Activated gamma-delta T cell treated with Interleukin-2 at 50 U/mL for 16 hours (primary cell): ENCODE results near the gene C10orf105.

Source experiments
- DNase-seq: peaks from one replicate; pipeline ENCODE4 v3.0.0-alpha.2; 2020

C10orf105 gene

GRCh38 chr10:71714592-71714991, 5.0 kb downstream of the C10orf105 start:
- DNase-seq, result no peak

- DNase-seq, result no peak
Measured at GRCh38 chr10:71714031-71714410, 5.6 kb downstream of the C10orf105 start.

- DNase-seq, result peak; percentile 22
Measured at GRCh38 chr10:71713135-71714030, 6.2 kb downstream of the C10orf105 start.

GRCh38 chr10:71712572-71713134, 6.9 kb downstream of the C10orf105 start:
- peak; percentile 25 for DNase-seq

GRCh38 chr10:71712170-71712569, 7.4 kb downstream of the C10orf105 start:
- no peak for DNase-seq

- DNase-seq, result no peak
Measured at GRCh38 chr10:71711052-71711623, 8.4 kb downstream of the C10orf105 start.

- DNase-seq, result no peak
Measured at GRCh38 chr10:71710519-71710918, 9.1 kb downstream of the C10orf105 start.

- no peak for DNase-seq
Measured at GRCh38 chr10:71708897-71709882, 10.4 kb downstream of the C10orf105 start.

GRCh38 chr10:71708301-71708703, 11.3 kb downstream of the C10orf105 start:
- peak; percentile 60 for DNase-seq

GRCh38 chr10:71707240-71707789, 12.3 kb downstream of the C10orf105 start:
- no peak for DNase-seq

- DNase-seq, result no peak
Measured at GRCh38 chr10:71706216-71707121, 13.1 kb downstream of the C10orf105 start.

- DNase-seq, result no peak
Measured at GRCh38 chr10:71705582-71705981, 14.0 kb downstream of the C10orf105 start.

GRCh38 chr10:71704816-71705215, 14.8 kb downstream of the C10orf105 start:
- DNase-seq, result no peak

GRCh38 chr10:71703577-71703976, 16.0 kb downstream of the C10orf105 start:
- no peak for DNase-seq

GRCh38 chr10:71701496-71702132, 18.0 kb downstream of the C10orf105 start:
- no peak for DNase-seq

- no peak for DNase-seq
Measured at GRCh38 chr10:71700731-71701368, 18.7 kb downstream of the C10orf105 start.

GRCh38 chr10:71698737-71699136, 20.8 kb downstream of the C10orf105 start:
- no peak for DNase-seq

- peak; percentile 63 for DNase-seq
Measured at GRCh38 chr10:71697938-71698709, 21.5 kb downstream of the C10orf105 start.

GRCh38 chr10:71696628-71697326, 22.8 kb downstream of the C10orf105 start:
- DNase-seq, result peak; percentile 63
